Neural progenitor cell (in vitro differentiated cells): ENCODE data around the gene ARL17B.
"Not testable (repeated sequence)": the region's sequence is repeated elsewhere in the genome, so short reads cannot be mapped to it uniquely, and the experiment has no call there.

Source experiments
- CTCF ChIP-seq: fragments of 200-600 bp; sonication (generic); IDR thresholded peaks from 2 replicates; pipeline ENCODE4 v1.5.1; 2017; ENCODE audit warnings: antibody characterized with exemption, mild to moderate bottlenecking
- EZH2 ChIP-seq: fragments of 200-600 bp; sonication (generic); IDR thresholded peaks from 2 replicates; pipeline ENCODE4 v1.6.1; 2017; ENCODE audit warnings: antibody characterized with exemption, mild to moderate bottlenecking, moderate library complexity
- EZH2phosphoT487 ChIP-seq: fragments of 200-600 bp; sonication (generic); IDR thresholded peaks from 2 replicates; pipeline ENCODE4 v1.6.1; 2017; ENCODE audit warnings: antibody characterized with exemption

- TF ChIP-seq CTCF, EZH2phosphoT487, EZH2: not testable (repeated sequence)
These were observed 39.6 kb upstream of the ARL17B start for GRCh38 chr17:46401033-46401787.
